Activated T-cell treated with anti-CD3 and anti-CD28 coated beads for 4 hours (primary cell): ENCODE results near the gene PRR12.
A peak's percentile ranks its signal among the peaks of the same experiment; 100 is the strongest.

Experiments used
- DNase-seq: peaks from one replicate; pipeline ENCODE4 v3.0.0-alpha.2; 2020

Gene PRR12

DNA sequence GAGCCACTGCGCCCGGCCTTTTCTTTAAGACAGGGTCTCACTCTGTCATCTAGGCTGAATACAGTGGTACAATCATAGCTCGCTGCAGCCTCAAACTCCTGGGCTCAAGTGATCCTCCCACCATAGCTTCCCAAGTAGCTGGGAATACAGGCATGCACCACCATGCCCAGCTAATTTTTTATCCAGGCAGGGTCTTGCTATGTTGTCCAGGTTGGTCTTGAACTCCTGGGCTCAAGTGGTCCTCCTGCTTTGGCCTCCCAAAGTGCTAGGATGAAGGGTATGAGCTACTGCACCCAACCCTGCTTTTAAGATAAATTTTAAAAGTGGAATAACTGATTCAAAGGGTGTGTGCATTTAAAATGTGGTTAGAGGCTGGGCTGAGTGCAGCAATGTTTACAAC is 24.7 kb upstream of the PRR12 start:
- DNase-seq = no peak

DNA sequence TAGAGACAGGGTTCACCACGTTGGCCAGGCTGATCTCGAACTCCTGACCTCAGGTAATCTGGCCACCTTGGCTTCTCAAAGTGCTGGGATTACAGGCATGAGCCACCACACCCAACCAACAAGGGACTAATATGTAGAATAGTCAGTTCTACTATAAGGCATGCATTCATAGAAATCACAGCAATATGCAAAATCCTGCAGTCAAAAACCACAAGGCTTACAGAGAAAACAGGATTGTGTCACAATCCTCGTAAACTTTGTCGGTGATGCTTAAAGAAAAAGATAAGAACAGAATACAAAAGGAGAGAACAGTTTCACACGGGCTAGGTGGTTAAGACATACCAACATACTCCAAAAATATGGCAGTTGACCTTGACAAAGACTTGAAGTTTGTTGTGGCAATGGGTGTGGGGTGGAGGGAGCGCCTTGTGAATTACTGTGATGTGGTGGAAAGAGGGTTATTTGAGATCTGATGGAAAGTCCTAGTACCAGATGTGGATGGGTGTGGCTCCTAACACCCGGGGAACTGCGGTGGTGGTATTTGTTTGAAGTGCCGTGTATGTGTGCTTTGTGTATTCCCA is 23.0 kb upstream of the PRR12 start:
- no peak for DNase-seq

DNA sequence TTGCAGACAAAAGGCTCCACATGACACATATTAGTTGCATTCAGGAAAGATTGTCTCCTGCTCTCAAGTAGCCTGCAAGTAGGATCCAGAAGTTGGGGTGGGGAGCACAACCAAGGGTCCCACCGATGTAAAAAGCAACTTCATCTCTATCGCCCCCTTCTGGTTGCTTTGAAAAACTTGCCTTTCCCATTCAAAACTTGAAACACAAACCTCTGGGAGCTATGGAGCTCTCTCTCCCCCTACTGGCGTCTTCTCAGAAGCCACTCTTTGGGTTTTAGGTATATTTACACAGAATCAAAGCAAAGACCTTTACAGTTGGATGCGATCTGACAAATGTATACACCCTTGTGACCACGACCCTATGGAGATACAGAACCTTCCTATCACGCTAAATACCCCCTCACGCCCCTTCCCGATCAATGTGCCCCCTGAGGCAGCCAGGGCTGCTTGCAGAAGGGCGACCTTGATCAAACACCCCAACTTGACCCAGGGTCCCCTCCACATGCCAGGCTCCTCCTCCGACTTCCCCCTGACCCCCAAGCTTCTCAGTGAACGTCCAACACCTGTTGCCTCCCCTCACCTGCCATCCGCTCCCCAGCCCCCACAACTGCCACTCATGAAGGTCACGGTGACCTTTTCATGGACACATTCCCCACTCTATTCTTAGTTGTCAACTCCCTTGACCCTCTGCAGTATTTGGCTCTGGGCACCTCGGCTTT is 20.7 kb upstream of the PRR12 start:
- DNase-seq = peak; percentile 60

DNA sequence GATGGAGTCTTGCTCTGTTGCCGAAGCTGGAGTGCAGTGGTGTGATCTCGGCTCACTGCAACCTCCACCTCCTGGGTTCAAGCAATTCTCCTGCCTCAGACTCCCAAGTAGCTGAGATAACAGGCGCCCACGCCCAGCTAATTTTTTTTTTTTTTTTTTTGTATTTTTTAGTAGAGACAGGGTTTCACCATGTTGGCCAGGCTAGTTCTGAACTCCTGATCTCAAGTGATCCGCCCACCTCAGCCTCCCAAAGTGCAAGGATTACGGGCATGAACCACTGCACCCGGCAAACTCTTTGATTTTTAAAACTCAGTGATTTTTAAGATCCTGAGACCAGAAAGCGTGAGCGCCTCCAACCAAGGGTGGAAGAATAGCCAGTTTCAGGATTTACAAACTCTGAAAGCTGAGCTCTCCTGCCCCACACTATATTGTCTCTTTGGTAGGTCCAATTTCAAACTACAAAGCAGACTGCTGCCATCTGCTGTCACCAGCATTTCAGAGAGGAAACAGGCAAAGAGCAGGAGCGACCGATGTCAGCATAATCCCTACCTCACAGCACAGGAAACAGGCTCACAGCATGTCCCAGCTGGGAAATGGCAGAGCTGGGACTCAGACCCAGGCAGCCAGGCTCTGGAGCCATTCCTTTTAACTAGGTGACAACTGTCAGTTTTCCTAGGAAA is 19.8 kb upstream of the PRR12 start:
- no peak for DNase-seq

DNA sequence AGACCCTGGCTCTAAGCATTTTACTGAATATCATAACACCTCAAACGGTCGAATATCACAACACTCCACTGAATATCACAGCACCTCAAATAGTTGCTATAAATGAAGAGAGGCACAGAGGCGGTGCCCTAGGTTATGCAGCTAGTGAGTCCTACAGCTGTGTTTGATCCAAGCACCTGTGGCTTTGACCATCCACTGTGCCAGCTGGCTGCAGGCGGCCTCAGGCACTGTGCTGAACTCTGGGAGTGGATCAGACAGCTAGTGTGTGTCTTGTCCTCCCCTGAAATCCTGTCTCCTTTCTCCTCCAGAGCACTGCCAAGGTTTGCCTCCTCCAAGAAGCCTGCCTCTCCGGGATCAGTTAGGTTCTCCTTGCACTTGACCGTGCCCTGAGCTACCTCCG is 18.0 kb upstream of the PRR12 start:
- DNase-seq = no peak

DNA sequence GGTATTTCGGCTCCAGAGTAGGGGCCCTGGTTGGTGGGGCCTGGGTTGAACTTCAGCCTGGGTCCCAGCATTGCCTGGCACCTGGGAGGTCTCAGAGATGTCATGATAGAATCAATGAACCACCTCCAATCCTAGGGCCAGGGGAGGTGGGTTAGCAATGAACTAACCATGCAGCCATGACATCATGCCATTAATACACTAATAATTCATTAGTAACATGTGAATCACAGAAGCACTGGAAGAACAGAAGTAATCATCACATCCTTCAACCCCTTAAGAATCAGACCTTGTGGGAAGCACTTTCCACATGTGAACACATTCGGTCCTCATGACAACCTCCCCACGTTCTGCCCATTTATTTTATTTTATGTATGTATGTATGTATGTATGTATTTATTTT is 17.6 kb upstream of the PRR12 start:
- no peak for DNase-seq

DNA sequence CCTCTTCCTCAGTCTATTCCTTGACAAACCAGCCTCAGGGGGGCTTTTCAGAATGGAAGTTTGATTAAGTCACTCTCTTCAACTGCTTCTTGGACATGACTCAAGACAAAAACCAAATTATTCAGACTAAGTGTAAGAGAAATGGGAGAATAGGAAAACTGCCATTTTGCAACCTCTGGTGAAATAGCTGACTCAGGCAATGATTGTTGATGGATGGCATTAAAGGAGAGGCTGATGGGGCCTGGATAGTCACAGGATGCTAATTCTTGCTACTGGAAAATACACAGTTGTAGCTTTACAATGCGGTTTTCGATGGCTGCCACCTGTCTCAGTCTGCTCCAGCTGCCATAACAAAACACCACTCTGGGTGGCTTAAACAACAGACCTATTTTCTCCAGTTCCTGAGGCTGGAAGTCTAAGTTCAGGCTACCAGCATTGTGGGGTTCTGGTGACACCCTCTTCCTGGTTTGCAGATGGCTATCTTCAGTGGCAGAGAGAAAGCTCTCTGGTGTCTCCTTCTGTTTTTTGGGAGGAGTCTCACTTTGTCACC is 16.7 kb upstream of the PRR12 start:
- DNase-seq = no peak

DNA sequence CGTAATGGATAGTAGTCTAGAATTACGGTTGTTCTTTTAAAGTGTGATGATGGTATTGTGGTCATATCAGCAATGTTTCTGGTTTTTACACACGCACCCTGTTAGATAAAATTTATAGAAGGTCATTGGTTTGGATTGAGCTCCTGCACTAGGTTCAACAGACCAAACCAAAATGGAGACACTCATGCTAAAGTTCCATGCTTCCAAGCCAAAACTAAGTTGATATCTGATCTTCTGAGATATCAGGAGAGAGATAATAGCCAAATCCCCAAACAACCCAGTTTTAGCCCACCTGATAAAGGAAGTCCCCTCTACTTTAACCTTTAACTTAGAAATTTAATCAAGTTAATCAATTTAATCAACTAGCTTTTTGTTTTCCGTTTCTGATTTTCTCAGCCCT is 11.8 kb upstream of the PRR12 start:
- no peak for DNase-seq

DNA sequence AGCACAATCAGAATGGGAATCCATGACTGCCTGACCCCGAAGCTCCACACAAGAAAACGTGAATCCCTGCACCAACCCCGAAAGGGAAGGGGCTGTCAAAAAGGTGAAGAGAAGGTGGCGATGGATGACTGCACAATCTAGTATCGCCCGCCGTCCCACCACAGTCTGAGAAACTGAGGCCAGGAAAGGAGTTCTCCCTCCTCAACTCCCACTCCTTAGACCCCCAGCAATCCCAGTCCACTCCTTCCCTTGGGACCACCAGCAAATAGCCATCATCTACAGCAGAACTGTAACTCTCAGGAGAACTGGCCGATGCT is 11.1 kb upstream of the PRR12 start:
- DNase-seq = no peak

DNA sequence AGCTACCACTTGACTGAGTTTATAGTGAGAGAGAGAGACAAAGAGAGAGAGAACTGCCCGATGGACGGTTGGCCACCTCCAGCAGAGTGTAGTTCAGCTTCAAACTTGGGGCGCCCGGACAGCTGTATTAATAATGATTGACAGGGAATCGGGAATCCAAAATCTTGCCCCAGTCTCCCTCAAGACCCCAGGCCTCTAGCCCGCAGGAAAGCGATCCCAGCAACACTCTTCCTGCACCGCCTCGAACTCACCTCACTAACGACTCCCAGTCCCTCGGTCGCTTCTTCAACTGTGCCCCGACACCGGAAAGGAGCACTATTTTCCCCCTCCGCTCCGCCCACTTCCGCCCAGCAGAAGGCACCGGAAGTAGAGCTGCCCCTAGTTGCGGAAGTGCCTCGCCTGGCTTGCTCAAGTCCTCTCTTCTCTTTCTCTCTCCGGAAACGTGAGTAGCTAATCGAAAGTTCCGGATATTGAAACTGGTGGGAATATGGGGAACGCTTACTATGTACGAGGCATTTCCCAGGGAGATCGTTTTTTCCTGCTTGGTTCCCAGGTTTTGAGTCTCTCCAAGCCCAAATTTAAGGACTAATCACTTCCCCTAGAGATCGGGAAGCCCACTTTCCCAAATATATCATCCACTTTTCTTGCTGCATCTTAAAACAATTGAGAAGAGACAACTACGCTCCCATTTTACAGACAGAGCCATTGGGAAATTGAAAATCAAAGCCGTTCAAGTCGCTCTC is 10.5 kb upstream of the PRR12 start, which contains the start of gene NOSIP:
Gene NOSIP (minus strand): TSS at position 293 of the 743 bp plus-strand sequence. CDS start 19,865 bp downstream, outside the sequence.
- DNase-seq = peak; percentile 96

DNA sequence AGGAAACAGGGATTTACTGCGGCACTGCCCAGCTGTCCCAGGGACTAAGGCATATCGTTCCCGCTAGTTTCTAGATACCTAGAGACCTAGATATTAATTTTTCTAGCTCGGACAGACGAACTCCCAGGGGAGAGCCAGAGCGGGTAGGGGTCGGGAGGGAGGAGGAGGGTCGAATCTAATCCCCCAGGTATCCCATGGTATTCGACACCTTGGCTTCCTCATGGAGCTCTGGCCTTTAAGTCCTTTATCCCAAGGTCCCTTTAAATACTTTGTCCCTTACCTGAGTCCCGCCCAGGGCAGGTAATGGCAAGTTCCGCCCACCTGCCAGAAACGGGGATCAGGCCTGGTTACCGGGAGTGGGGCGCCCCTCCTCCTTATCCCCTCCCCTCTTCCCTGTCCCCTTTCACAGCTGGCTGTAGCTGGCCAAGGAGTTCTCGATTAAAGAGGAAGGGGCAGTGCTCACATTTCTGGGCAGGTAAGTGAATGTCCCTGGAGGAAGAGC is 9.9 kb upstream of the PRR12 start, which contains the start of gene PRRG2:
Gene PRRG2 (plus strand): TSS at position 310 of the 502 bp plus-strand sequence. CDS start 1,904 bp downstream, outside the sequence.
- no peak for DNase-seq

DNA sequence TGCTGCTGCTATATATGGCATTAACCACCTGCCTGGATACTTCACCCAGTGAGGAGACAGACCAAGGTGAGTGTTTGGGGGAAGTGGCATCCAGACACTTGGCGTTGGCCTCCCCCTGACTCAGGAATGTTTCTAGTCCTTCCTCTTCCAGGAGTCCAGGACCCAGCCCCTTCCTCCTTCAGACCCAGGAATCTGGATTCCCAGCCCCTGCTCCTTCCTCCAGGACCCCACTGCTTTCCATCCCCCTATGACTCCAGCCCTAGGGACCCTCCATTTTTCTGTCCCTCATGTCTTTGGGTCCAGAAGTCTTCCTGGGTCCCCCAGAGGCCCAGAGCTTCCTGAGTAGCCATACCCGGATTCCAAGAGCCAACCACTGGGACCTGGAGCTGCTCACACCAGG is 7.7 kb upstream of the PRR12 start:
- no peak for DNase-seq

DNA sequence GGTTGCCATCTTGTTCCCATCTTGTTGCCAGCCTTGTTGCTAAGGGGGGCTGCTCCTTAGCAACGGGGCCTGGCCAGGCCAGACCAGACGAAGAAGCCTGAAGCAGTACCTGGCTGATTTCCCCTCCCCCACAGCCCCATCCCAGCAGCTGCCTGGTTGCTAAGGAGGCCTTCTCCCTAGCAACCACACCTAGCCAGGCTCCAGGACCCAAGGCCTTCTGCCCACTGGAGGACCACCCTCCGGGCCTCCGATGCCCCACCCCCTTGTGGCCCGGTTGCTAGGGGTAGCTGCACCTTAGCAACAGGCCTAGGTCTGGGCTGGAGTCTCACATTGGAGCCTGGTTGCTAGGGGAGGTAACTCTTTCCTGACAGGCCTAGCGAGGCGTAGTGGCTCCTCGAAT is 6.0 kb upstream of the PRR12 start:
- DNase-seq = no peak

DNA sequence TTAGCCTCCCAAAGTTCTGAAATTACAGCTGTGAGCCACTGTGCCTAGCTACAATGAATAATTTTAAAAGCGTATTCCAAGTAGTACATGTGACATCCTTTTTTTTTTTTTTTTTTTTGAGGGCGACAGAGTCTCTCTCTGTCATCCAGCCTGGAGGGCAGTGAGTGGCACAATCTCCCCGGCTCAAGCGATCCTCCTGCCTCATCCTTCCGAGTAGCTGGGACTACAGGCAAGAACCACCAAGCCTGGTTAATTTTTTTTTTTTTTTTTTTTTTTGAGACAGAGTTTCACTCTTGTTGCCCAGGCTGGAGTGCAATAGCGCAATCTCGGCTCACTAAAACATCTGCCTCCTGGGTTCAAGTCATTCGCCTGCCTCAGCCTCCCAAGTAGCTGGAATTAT is 3.8 kb upstream of the PRR12 start:
- DNase-seq = no peak

DNA sequence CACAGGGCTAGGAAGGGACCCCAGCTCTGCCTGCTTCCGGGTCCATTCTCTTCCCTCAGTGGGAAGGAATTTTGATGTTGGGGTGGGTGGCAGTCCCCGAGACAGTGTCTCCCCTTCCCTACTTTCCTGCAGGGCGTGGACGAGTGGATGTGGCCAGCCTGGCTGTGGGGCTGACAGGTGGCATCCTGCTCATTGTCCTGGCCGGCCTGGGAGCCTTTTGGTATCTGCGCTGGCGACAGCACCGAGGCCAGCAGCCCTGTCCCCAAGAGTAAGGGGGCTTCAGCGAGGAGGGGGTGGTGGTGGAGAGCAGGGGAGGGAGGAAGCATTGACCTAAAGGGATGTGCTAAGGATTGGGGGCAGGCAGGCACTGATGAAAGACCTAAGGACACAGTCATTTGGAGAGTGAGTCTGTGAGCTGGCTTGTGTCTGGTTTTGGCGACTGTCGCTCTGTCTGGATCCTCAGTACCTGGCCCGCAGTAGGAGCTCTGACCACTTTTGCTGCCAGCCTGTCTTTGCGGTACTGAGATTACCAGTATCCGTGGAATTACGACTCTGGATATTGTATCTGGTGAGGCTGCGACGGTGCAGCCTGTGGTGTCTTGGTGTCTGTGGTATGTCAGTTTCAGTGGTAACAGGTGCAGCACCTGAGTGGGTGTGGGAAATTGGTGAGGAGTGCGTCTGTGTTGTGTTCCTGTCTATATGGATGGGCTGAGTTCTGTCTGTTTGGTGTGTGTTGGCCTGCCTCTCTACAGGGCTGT is 2.4 kb upstream of the PRR12 start:
- DNase-seq = no peak

DNA sequence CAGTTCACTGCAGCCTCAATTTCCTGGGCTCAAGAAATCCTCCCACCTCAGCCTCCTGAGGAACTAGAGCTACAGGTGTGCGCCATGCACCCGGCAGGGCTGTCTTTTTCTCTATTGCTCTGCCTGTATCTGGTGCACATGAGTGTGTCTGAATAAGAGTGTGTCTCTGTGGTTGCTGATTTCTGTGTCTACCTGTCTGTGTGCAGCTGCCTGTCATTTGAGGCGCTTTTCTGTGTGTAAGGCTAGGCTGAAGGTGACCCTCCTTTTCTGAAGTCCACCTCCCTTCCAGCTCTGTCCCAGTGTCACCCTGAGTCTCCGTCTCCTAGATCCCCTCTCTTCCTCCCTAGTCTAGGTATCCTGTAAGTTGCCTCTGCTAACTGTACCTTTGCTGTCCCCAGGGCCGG is 1.5 kb upstream of the PRR12 start:
- no peak for DNase-seq

DNA sequence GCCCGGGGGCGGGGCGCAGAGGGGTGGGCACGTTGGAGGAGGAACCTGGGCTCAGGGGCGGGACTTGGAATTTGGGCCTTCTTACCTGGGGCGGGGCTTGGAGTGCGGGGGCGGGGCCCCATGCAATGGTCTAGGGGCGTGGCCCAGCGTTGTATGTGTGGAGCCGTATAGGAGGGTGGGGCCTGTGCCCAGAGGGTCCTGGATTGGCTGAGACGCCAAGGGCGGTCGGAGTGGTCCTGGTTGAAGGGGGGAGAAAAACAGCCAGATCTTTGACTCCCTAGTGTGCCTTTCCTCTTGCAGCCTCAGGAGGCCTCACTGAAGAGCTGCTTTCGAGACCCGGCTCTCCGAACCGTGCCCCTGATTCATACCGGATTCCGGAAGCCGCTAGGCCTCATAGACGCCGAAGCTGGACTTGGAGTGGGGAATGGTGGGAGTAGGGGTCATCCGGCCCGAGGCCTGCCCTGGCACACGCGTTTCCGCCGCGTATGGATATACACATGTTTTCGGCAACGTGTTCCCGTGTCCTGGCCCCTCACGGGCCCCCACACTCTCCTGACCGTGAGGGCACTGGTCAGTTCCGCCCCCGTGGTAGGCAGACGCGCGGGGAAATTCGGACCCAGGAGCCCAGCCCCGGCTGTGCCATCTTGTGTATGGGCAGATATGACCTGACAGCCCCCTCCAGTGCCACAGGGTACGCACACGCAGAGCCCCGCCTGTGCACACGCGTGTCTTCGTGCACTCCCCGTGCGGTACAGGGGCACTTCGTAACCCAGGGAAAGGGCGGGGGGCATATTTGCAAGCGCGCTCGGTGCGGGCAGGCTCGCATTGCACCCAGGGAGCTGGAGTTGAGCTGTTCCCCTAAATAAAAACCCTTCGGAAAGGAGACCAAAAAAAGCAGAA is 661 bp upstream of the PRR12 start:
- peak; percentile 89 for DNase-seq

DNA sequence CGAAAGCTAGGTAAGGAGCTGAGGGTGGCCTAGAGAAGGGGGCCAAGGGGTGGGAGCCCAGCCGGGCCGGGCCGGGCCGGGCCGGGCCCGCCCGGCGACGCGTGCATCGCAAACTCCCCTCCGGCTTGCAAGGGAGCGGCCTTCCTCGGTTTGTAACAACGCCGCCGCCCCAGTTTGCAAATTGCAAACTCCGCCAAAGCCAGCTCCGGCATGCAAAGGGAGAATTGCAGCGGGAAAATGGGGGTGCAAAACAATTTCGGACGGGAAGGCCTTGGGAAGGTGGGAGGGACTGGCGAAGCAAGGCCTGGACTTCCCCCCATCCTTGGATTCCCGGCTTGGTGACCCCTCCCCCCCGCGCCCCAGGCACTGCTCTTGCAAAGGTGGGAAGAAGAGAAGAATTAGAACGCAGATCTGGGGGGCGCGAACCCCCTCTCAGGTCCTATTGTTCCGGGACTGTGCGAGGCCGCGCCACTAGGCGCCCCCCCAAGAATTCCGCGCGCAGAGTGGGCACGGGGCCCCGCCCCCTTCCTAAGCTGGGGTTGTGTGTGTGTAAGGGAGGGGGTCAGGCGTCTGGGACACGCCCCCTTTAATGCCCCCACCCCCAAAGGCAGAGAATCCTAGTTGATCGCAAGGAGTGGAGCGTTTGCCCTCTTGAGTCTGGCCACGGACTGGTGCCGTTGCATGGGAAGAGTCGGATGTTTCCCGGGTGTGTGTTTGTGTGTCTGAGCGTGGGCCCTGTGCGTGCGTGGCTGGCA is 926 bp downstream of the PRR12 start:
- DNase-seq = peak; percentile 23

DNA sequence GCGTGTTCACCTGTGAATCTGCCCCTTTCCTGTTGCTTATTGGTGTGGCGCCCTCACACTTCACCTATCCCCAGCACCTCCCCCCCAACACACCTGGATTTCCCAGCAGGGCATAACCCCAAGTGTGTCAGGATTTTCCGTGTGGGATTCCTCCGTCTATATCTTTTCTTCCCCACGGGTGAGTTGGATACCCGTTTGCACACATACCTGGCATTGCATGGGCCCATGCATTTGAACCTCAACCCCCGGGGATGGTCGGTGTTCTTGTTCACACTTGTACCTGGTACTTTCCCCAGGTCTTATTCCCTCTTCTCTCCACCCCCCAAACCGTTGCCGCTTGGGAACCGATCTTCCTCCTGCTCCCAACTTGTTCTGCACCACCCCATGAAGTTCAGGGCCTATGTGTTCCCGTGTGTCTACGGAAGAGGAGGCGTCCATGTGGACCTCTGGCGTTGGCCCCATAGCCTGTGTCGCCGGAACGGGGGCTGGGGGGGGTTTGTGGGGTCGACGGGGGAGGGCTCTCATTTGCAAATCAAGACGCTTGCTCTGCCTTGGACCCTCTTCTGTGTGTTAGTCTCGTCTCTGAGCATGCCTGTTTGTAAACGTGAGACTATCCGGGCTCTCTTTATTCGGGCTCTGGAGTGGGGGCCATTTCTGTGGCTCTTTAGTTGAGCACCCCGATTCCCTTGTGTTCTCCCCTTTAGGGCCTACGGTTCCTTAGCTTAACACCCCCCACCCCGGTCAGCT is 1.7 kb downstream of the PRR12 start:
- no peak for DNase-seq
